ENCODE data around the gene CERK.
"Not testable (repeated sequence)": the region's sequence is repeated elsewhere in the genome, so short reads cannot be mapped to it uniquely, and the experiment has no call there.

The CERK gene, protein sequence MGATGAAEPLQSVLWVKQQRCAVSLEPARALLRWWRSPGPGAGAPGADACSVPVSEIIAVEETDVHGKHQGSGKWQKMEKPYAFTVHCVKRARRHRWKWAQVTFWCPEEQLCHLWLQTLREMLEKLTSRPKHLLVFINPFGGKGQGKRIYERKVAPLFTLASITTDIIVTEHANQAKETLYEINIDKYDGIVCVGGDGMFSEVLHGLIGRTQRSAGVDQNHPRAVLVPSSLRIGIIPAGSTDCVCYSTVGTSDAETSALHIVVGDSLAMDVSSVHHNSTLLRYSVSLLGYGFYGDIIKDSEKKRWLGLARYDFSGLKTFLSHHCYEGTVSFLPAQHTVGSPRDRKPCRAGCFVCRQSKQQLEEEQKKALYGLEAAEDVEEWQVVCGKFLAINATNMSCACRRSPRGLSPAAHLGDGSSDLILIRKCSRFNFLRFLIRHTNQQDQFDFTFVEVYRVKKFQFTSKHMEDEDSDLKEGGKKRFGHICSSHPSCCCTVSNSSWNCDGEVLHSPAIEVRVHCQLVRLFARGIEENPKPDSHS

DNA sequence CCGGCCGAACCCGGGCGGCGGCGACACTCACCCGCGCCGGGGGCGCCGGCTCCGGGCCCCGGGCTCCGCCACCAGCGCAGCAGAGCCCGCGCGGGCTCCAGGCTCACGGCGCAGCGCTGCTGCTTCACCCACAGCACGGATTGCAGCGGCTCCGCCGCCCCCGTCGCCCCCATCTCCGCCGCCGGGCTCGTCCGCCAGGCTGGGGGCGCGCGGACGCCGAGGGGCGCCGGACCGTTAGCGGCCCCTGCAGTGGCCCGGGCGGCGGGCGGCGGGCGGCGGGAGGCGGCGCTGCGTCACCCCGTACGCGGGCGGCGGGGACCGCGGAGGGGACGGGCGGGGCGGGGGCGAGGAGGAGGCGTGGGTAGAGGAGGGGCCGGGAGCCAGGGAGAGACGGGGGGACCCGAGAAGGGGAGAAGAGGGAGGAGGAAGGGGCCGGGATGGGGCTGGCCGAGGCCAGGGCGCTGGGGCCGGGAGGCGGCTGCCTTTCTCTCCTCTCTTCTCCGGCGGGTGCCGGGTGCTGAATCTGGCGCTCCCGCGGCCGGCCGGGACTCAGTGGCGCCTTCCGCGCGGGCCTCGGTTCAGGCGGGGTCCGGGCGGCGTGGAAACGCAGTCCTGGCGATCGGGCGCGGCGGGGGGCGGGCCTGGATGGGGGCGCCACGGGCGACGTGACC lies at the start of gene CERK:
Gene CERK (minus strand): TSS at position 277 of the 671 bp plus-strand sequence. CDS start 104 bp downstream, at position 173.
- no peak for DNase-seq (ENCODE audit: low read depth, low spot score)

DNA sequence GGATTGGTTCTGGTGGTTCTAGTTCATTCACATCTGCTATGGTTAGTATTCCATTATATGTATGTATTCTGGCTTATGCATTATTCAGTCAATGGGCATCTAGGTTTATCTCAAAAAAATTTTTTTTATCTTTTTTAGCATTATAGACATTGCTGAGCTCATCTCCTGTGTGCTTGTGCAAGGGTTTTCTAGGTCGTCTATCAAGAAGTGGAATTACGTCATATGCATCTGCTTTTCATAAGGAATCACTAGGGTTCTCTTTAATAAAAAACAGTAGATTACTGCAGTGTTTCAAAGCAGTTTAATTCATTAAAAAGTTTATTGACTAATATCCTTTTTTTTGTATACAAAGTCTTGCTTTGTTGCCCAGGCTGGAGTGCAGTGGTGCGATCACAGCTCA lies 45.7 kb upstream of the CERK start:
- DNase-seq (ENCODE audit: low read depth, low spot score) = no peak

DNA sequence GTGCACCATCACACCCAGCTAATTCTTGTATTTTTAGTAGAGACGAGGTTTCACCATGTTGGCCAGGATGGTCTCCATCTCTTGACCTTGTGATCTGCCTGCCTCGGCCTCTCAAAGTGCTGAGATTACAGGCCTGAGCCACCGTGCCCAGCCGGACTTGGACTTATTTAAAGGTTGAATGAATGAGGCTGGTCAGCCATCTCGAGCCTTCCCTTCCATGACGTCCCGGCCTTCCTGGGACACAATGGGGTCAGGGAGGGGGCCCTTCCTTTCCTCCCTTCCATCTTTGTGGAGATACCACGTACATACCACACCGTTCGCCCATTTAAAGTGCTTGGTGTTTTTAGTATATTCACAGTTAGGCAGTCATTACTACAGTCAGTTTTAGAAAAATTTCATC lies 44.1 kb upstream of the CERK start:
- not testable (repeated sequence) for DNase-seq (ENCODE audit: low read depth, low spot score)

DNA sequence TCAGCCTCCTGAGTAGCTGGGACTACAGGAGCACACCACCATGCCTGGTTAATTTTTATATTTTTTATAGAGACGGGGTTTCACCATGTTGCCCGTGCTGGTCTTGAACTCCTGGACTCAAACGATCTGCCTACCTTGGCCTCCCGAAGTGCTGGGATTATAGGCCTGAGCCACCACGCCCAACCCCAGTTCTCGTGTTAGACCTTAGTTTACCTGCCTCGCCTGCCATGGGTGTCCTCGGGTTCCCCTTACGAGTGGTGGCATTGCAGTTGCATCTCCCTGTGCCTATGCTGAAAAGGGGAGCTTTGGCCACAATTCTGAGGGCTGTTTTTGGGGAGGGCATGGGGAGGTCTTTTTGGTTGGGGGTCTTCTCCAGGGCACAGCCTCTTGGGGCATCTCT lies 43.2 kb upstream of the CERK start:
- DNase-seq (ENCODE audit: low read depth, low spot score) = no peak

DNA sequence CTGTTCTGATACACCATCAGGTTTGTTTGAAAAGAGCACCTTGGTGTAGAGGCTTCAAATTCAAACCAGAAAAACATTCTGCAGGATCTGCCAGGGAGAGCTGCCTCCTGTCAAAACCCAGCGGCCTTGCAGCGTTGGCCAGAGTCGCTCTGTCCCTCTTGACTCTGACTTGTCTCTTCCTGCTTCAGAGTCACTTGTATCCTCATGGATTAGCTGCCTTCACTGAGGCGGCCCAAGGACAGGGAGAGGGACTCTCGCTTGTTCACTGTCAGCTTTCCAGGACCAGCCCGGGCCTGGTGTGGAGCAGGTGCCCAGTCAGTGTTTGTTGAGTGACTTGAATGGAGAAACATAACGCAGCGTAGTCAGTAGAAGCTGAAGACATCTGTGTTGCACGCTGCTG lies 42.4 kb upstream of the CERK start:
- no peak for DNase-seq (ENCODE audit: low read depth, low spot score)

DNA sequence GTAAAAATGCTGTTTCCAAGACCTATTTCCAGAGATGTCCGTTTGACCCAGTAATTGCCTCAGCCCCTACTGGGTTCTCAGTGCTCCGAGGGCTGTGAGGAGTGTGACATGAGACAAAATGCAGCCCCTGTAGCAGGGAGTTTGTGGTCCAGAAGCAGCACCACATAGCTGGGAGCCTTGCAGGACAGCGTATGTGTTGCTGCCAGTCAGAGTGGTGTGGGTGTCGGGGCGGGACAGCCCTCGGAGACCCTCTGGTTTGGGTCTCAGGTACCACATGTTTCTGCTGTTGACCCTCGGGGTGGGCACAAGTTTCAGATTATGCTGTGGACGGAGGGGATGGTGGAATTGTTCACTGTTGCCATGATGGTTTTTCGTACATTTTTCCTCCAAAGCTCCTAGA lies 41.6 kb upstream of the CERK start:
- DNase-seq (ENCODE audit: low read depth, low spot score) = no peak

DNA sequence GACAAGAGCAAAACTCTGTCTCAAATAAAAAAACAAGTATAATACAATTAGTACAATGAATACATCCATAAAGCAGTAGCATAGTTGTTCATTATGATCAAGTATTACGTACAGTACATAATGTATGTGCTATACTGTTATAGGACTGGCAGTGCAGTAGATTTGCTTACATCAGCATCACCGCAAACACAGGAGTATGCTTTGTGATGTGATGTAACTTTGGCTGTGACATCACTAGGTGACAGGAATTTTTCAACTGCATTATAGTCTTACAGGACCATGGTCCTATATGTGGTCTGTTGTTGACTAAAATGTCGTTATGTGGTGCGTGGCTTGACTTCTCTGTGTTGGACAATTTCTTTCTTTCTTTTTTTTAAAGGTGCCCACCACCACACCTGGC lies 41.0 kb upstream of the CERK start:
- no peak for DNase-seq (ENCODE audit: low read depth, low spot score)

DNA sequence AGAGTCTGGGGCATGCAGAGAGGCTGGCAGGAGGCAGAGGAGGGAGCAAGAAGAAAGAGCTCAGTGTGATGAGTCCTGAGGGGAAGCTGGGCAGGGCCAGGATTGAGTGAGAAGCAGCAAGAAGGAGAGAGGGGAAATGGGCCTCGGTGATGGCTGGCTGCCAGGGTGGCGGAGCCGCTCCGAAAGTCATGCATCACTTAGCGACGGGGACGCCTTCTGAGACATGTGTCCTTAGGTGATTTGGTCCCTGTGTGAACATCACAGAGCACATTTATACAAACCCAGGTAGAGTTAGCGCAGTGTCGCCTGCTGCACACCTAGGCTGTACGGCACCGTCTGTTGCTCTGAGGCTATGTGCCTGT lies 39.5 kb upstream of the CERK start:
- DNase-seq (ENCODE audit: low read depth, low spot score) = no peak

DNA sequence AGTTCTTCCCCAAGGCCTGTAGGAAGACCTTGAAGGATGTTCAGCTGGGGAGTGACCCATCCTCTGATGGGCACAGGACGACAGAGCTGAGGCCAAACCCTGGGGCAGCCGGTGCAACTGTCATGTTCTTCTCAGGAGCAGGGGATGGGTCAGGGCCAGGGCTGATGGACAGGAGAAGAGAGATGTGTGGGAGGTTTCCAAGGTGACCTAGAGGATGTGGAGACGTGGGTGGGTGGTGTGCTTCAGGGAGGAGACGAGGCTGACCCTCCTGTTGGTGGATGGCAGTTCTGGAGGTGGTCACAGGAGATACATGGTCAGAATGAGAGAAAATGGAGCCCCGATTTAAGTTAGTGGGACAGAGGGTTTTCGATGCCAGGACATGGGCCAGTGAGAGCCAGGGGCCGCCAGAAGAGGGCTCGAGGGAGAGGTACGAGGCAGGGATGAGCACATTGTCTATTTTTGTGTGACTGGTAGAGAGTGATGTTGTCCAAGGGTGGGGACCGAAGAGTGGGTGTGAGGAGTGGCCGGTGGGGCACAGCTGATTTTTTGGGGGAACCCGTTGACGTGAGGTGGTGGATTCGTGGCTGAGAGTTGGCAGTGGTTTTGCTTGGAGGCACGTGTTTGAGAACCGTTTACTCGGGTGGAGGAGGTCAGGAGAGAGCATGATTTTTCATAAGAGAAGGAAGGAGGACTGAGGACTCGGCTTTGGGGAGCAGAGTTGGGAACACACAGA lies 39.0 kb upstream of the CERK start:
- DNase-seq (ENCODE audit: low read depth, low spot score) = no peak

DNA sequence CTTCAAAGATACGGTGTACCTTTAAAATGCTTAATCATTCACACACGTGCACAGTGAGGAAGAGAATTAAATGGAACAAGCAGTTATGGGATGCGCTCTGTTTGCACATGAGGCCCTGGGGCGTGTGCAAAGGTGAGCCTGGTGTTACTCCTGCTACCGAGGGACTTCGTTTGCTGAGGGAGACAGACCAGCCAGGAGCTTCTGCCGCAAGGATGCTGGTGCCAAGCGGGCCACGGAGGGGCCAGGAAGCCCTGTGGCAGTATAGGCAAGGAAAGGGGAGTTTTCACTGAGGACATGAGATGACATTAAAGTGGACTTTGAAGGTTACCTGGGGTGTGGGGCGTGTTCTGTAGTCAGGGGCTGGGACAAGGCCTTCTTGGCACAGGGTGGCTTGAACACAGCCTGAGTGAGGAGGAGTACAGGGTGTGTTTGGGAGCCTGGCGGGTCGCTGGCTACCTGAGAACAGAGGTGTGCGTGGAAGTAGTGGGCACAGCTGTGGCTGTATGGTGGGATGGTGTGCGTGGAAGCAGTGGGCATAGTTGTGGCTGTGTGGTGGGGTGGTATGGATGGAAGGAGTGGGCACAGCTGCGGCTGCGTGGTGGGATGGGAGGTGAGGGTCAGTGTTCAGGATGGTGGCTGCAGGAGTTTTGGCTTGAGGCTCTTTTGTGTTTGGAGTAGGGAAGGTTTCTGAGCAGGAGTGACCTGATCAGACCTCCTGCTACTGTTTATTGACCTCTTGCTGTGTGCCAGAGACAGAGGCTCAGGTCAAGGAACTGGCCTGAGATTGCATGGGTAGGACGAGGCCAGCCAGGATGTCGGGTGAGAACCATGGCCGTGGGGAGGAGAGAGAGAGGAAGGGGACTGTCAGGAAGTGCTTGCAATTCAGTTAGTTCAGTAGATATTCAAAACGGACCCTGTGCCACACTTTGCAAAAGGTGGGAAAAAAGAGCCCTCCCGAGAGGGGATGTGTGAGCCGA lies 38.1 kb upstream of the CERK start:
- DNase-seq (ENCODE audit: low read depth, low spot score) = no peak

DNA sequence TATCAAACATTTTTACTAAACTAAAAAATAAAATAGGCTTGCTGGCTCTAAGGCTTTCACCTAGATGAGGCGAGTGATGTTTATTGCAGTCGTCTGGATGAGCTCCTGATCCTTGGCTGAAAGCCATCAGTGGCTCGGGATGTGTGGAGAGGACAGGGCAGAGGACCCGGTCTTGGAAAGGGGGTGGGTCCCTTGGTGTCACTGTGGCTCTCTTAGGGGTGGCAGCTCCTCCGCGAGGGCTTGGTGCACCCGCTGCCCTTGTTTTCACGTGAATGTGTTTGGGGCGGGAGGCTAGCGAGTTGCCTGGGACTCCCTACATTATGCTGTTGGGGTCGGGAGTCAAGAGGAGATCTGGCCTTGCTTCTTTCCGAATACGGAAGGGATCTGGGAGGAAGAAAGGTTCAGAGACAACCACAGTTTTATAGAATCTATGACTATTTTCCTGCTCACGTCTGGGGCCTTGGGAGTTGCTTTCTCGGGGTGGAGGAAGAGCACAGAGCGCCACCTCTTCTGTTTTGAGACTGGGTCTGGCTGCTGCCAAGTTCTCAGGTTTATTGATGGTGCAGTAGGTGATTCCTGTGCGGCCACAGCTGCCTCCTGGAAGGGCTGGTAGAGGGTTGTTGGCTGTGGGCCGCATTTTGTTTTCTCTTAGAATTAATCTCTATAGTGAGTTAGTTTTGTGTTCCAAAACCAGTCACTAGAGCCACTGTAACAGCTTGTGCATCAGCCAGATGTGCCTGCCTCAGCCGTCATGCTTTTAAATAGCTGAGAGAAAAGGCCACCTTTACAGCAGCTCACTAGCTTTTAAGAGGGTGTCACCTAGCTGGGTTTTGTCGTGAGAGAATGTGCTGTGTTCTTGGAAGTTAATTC lies 37.2 kb upstream of the CERK start:
- DNase-seq (ENCODE audit: low read depth, low spot score) = no peak

DNA sequence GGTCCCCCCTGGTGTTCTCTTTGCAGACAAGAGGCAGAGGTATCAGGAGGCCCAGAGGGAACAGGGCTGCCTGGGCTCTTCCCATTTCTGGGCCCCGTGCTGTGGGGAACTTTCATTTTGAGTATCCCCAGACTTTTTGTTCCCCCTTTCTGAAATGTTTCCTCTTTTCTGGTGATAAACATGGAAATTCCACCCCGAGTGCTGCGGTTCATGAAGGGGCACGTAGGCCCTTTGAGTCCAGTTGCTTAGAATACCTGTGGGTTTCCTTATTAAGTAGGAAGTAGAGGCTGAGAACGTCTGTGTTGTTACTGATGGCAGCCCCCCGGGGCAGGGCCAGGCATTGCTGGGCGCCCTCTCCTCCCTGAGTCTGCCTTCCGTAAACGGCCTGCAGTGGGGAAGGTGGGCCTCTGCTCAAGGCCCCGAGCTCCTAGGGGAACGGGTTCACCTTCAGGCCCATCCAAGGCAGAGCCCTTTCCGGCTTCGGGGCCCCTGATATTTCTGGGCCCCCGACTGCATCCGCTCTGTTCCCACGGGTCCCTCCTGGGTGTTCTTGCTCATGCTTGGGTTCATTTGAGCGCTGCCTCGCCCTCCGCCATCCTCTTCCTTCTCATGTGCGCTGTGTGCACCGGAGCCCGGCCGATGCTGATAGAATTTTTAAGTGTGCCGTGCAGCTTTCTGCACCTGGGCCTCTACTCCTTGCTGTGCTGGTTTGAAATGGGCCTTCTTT lies 36.4 kb upstream of the CERK start:
- no peak for DNase-seq (ENCODE audit: low read depth, low spot score)

DNA sequence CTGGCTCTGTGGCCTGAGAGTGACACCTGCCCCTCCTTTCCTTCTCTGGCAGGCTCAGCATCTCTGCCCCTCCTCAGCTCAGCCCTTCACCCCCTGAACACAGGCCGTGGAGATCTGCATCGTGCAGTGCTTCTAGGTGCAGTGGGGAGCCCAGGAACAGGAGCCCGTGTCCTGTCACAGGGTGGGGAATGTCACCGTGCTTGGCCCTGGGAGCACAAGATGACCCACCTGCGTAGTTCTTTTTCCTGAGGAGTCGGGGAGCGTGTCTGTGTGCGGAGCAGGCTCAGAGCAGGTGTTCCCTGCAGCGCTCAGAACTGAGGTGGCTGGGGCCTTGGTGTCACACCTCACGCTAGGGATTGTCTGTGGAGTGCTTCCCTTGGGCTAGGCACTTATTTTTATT lies 35.0 kb upstream of the CERK start:
- DNase-seq (ENCODE audit: low read depth, low spot score) = no peak

DNA sequence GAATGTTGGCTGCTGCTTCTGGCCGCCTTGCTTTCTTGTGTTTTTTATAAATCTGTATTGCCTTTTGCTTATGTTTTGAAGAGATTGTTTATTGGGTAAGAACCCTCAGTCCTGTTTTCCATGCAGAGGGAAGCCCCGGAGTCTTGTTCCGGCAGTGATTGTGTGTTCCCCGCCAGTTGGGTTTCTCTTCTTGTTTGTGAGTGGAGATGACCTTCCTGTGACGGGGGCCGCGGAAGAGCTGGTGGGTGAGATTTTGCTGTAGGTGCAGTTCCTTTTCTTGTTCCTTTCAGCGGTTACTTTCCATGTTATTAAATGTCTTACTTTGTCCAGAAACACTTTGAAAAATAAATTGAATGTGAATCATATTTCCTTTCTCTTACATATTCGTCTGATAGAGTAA lies 32.7 kb upstream of the CERK start:
- no peak for DNase-seq (ENCODE audit: low read depth, low spot score)

DNA sequence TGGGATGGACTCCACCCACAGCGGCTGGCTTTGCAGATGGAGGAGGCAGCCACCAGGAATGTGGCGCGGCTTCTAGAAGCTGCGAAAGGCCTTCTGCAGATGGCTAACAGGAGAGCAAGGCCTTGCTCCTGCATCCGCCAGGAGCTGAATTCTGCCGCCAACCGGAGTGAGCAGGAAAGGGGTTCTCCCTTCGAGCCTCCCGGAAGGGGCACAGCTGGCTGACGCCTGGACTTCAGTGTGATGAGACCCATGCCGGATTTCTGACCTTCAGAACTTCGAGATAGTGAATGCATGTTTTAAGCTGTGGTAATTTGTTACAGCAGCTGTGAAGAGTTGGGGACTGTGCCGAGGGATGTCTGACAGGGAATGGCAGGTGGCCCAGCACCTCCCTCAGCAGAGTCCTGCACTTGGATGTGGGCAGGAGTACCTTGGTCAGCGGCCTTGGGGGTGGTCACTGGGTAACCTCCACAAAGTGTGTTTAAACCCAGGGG lies 32.1 kb upstream of the CERK start:
- DNase-seq (ENCODE audit: low read depth, low spot score) = no peak

DNA sequence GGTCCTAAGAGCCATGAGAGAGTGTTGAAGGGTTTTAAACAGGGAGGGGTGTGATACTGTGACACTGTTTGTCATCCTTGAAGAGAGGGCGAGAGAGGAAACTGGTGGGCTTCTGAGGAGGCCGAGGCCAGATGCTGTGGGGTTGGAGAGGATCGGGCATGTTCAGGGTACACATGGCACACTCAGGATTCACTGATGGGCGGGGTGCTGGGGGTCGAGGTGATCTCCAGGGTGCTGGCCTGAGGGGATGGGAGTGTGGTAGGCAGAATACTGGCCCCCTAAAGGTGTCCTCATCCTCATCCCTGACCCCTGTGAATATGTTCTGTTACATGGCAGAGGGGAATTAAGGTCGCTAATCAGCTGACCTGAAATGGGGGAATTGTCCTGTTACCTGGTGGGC lies 31.7 kb upstream of the CERK start:
- DNase-seq (ENCODE audit: low read depth, low spot score) = no peak

DNA sequence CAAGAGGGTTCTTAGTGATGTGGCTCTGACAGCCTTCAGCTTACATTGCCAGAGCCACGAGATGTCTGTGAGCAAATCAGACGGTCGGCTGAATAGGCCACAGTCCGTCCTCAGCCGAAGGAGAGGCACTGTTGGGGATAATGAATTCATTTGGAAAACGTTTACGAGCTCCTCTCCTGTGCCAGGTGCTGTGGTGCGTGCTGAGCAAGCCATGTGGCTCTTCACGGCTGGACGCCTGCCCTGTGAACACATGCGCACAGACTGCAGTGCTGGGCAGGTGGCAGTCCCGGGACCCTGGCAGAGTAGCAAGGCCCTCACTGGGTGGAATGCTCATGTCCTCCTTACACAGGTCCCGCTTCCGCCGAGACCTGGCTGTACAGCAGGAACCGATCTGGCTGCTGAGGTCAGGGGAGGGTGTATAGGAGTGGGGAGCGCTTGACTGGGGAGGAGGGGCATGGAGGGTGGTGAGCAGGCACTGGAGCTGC lies 31.2 kb upstream of the CERK start:
- no peak for DNase-seq (ENCODE audit: low read depth, low spot score)

DNA sequence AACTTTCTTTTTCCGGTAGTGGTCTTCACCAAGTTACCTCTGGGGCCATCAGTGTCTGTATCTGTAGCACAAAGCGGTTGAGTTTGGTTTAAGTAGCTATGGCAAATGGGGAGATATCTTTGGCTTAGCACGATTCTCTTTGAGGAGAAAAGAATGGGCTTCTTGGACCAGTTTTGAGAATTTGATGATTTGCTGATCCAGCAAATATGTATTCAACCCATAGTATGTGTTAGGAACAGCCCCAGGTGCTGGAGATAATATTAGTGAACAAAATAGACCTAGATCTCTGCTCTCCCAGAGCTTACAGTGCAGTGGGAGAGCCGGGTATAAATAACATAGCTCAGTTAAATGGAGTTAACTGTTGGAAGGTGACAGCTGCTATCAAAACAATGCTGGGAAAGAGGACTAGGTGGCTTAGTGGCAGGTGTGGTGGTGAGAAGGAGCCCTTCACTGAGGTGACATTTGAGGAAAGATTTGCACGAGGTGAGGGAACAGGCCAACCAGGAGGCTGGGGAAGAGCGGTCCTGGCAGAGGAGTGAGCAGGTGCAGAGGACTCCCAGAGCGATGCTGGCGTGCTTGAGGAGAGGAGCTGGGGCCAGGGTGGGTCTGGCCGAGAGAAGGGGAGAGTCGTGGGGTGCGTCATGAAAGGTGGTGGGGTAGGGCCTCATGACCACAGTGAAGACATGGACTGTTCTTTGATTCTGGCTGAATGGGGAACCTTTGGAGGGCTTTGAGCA lies 29.4 kb upstream of the CERK start:
- DNase-seq (ENCODE audit: low read depth, low spot score) = no peak

DNA sequence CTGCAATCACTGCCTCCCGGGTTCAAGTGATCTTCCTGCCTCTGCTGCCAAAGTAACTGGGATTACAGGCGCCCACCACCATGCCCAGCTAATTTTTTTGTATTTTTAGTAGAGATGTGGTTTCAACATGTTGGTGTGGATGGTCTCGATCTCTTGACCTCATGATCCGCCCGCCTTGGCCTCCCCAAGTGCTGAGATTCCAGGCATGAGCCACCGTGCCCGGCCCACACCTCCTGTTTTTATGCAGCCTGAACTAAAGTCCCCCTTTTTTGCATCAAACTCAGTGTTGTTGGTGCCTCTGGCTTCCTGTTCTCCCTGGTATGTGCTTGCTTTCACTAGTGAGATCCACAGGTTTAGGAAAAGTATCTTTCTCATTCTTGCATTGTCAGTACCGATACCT lies 28.6 kb upstream of the CERK start:
- DNase-seq (ENCODE audit: low read depth, low spot score) = no peak
